Measurements from ENCODE around the gene APP. TPM values are rescaled to one million over a fixed set of nuclear protein-coding genes. Genes with fewer than 3 reads are reported as not detected.

Gene APP
- total RNA-seq, 1 donor: 404 TPM

GRCh38 chr21:26118938-26119540, 51.5 kb downstream of the APP start:
- H3K4me3 ChIP-seq (ENCODE audit: low read depth, low read length): no peak overlapping the region
- no peak for TF ChIP-seq CTCF (IDR thresholded peaks at IDR 0.05; ENCODE audit: insufficient read depth, low read length)
- no peak for DNase-seq (ENCODE audit: low read depth)

GRCh38 chr21:26117972-26118367, 52.6 kb downstream of the APP start:
- no peak for DNase-seq (ENCODE audit: low read depth)
- H3K4me3 ChIP-seq (ENCODE audit: low read depth, low read length): no peak overlapping the region
- TF ChIP-seq CTCF (IDR thresholded peaks at IDR 0.05; ENCODE audit: insufficient read depth, low read length): no peak

- DNase-seq (ENCODE audit: low read depth): no peak
- TF ChIP-seq CTCF (IDR thresholded peaks at IDR 0.05; ENCODE audit: insufficient read depth, low read length): no peak
- no peak overlapping the region for H3K4me3 ChIP-seq (ENCODE audit: low read depth, low read length)
Observed at GRCh38 chr21:26117324-26117971, 53.1 kb downstream of the APP start.

- TF ChIP-seq CTCF (IDR thresholded peaks at IDR 0.05; ENCODE audit: insufficient read depth, low read length): no peak
- DNase-seq (ENCODE audit: low read depth): peak; percentile 83
- no peak overlapping the region for H3K4me3 ChIP-seq (ENCODE audit: low read depth, low read length)
Observed at GRCh38 chr21:26116456-26117011, 54.0 kb downstream of the APP start.

GRCh38 chr21:26115899-26116298, 54.7 kb downstream of the APP start:
- TF ChIP-seq CTCF (IDR thresholded peaks at IDR 0.05; ENCODE audit: insufficient read depth, low read length): no peak
- DNase-seq (ENCODE audit: low read depth): peak; percentile 60
- H3K4me3 ChIP-seq (ENCODE audit: low read depth, low read length): no peak overlapping the region

- no peak for TF ChIP-seq CTCF (IDR thresholded peaks at IDR 0.05; ENCODE audit: insufficient read depth, low read length)
- DNase-seq (ENCODE audit: low read depth): no peak
- H3K4me3 ChIP-seq (ENCODE audit: low read depth, low read length): no peak overlapping the region
Observed at GRCh38 chr21:26115305-26115704, 55.3 kb downstream of the APP start.
